Breast epithelium (tissue), 4 donors: ENCODE results near the gene CCNJL. TPM values are rescaled to one million over a fixed set of nuclear protein-coding genes. Genes with fewer than 3 reads are reported as not detected.

Source experiments
- DNase-seq, 2 donors: peaks; one replicate each; pipeline ENCODE4 v3.0.0-alpha.2; 2019; ENCODE audit warnings: low spot score in 2 of 2
- H3K27ac ChIP-seq, 2 donors: fragments of 200-600 bp; sonication (generic) in 1 of 2; one replicate each; pipeline ENCODE4 v1.5.1; 2016 to 2019; ENCODE audit warnings: mild to moderate bottlenecking in 1 of 2
- H3K27me3 ChIP-seq, 2 donors: fragments of 200-600 bp; sonication (generic) in 1 of 2; one replicate each; pipeline versions ENCODE4 v1.5.1 to v1.6.0; 2017 to 2019; ENCODE audit warnings: control low read depth in 1 of 2, mild to moderate bottlenecking in 1 of 2
- H3K36me3 ChIP-seq: fragments of 200-600 bp; one replicate; pipeline ENCODE4 v1.5.1; 2019
- H3K4me1 ChIP-seq, 2 donors: fragments of 200-600 bp; sonication (generic); one replicate each; pipeline ENCODE4 v1.5.1; 2016 to 2019; ENCODE audit warnings: control low read depth in 1 of 2
- H3K4me3 ChIP-seq, 3 donors: fragments of 200-600 bp; sonication (generic); 1 replicate in 2 of 3; 2 replicates in 1 of 3; pipeline ENCODE4 v1.5.1; 2016 to 2019; ENCODE audit warnings: mild to moderate bottlenecking in 3 of 3, moderate library complexity in 2 of 3
- H3K9me3 ChIP-seq, 2 donors: fragments of 200-600 bp; sonication (generic) in 1 of 2; one replicate each; pipeline ENCODE4 v1.5.1; 2016 to 2019; ENCODE audit warnings: control low read depth in 1 of 2
- CTCF ChIP-seq, 3 donors: fragments of 450-650 bp; IDR thresholded peaks; one replicate each; pipeline ENCODE4 v1.5.1; 2016 to 2017; ENCODE audit warnings: antibody characterized with exemption in 3 of 3, mild to moderate bottlenecking in 3 of 3, moderate library complexity in 3 of 3
- POLR2A ChIP-seq: fragments of 450-650 bp; IDR thresholded peaks from one replicate; pipeline ENCODE4 v1.6.1; 2016; ENCODE audit warnings: antibody characterized with exemption, mild to moderate bottlenecking, moderate library complexity
- POLR2AphosphoS5 ChIP-seq, 3 donors: sonication (generic); formaldehyde crosslinking; IDR thresholded peaks; one replicate each; pipeline ENCODE4 v1.6.1; 2017; ENCODE audit warnings: antibody characterized with exemption in 3 of 3
- intact Hi-C: fragments of 100-400 bp; cut with DNase I; formaldehyde crosslinking; loops from one replicate; pipeline ENCODE4 v1.15.1; 2023; ENCODE audit warnings: low total_unique reads
- total RNA-seq, 3 donors: library from RNA; depleted of rRNA; stranded (reverse); fragments of >200 nt; gene quantifications; one replicate each; pipeline ENCODE4 v1.1.0, GENCODE V29; 2016

The CCNJL gene
- total RNA-seq, 3 donors from 2014 or later = 0.32 to 4.2 (median 3.6) TPM

GRCh38 chr5:160318409-160318808, 6.0 kb upstream of the CCNJL start:
- TF ChIP-seq CTCF (IDR thresholded peaks at IDR 0.05) (no peak), POLR2A (no peak), POLR2AphosphoS5 (IDR thresholded peaks at IDR 0.05) (no peak)
- Histone ChIP-seq H3K27ac (no peak overlapping the region), H3K9me3 (no peaks in the 10 kb centered on the region), H3K27me3 (no peaks in the 10 kb centered on the region), H3K36me3 (no peaks in the 10 kb centered on the region), H3K4me1 (no peaks in the 10 kb centered on the region), H3K4me3 (no peak overlapping the region)
- no peak for DNase-seq
- intact Hi-C loops = no loop called here

GRCh38 chr5:160317434-160317833, 5.1 kb upstream of the CCNJL start:
- no peaks in the 10 kb centered on the region for H3K4me1 ChIP-seq
- no peaks in the 10 kb centered on the region for H3K27me3 ChIP-seq
- no peaks in the 10 kb centered on the region for H3K36me3 ChIP-seq
- H3K4me3 ChIP-seq = no peak overlapping the region
- TF ChIP-seq POLR2AphosphoS5 (IDR thresholded peaks at IDR 0.05) (no peak), POLR2A (no peak), CTCF (IDR thresholded peaks at IDR 0.05) (no peak)
- intact Hi-C loops = no loop called here
- no peak overlapping the region for H3K27ac ChIP-seq
- no peaks in the 10 kb centered on the region for H3K9me3 ChIP-seq
- DNase-seq = no peak

GRCh38 chr5:160315968-160316367, 3.6 kb upstream of the CCNJL start:
- Histone ChIP-seq H3K36me3 (no peaks in the 10 kb centered on the region), H3K9me3 (no peaks in the 10 kb centered on the region), H3K27ac (peak overlapping the region in 1 of 2 donors; percentile 9), H3K4me1 (no peaks in the 10 kb centered on the region), H3K4me3 (no peak overlapping the region), H3K27me3 (no peaks in the 10 kb centered on the region)
- DNase-seq = no peak
- TF ChIP-seq POLR2AphosphoS5 (IDR thresholded peaks at IDR 0.05) (no peak), POLR2A (no peak), CTCF (IDR thresholded peaks at IDR 0.05) (no peak)
- intact Hi-C loops = no loop called here

- H3K4me3 ChIP-seq = peak overlapping the region; percentile 55 to 79 (median 72)
- H3K36me3 ChIP-seq = no peaks in the 10 kb centered on the region
- H3K27ac ChIP-seq = peak overlapping the region in 1 of 2 donors; percentile 71
- no peaks in the 10 kb centered on the region for H3K9me3 ChIP-seq
- no peaks in the 10 kb centered on the region for H3K27me3 ChIP-seq
- no peaks in the 10 kb centered on the region for H3K4me1 ChIP-seq
- TF ChIP-seq POLR2AphosphoS5 (IDR thresholded peaks at IDR 0.05) = no peak
- TF ChIP-seq POLR2A = no peak
- TF ChIP-seq CTCF (IDR thresholded peaks at IDR 0.05) = no peak
- DNase-seq = no peak
- intact Hi-C loops = no loop called here
Measured at GRCh38 chr5:160312960-160313727, 780 bp upstream of the CCNJL start.

- TF ChIP-seq CTCF (IDR thresholded peaks at IDR 0.05) = no peak
- Histone ChIP-seq H3K4me3 (peak overlapping the region; percentile 55 to 79 (median 72)), H3K27me3 (no peaks in the 10 kb centered on the region), H3K27ac (peak overlapping the region; percentile 60 to 71), H3K9me3 (no peaks in the 10 kb centered on the region), H3K36me3 (no peaks in the 10 kb centered on the region), H3K4me1 (no peaks in the 10 kb centered on the region)
- no peak for DNase-seq
- intact Hi-C loops = no loop called here
Measured at GRCh38 chr5:160311491-160312133, 752 bp downstream of the CCNJL start.
